GM10266 (cell line): ENCODE measurements around the gene OXNAD1.

Experiments used
- DNase-seq: peaks from one replicate; pipeline ENCODE4 v3.0.0; 2012; ENCODE audit errors: extremely low spot score
- CTCF ChIP-seq: IDR thresholded peaks from 2 replicates; pipeline ENCODE4 v1.5.1; 2012; ENCODE audit warnings: mild to moderate bottlenecking, low read depth; ENCODE audit not compliant: control insufficient read depth, insufficient read depth; ENCODE audit errors: missing control alignments

OXNAD1 gene

GRCh38 chr3:16319723-16320122 is 54.7 kb downstream of the OXNAD1 start:
- TF ChIP-seq CTCF, result no peak
- DNase-seq, result no peak

- no peak for DNase-seq
- TF ChIP-seq CTCF, result no peak
These were observed 55.7 kb downstream of the OXNAD1 start for GRCh38 chr3:16320711-16321110.

- no peak for DNase-seq
- no peak for TF ChIP-seq CTCF
These were observed 57.2 kb downstream of the OXNAD1 start for GRCh38 chr3:16322189-16322588.

GRCh38 chr3:16323737-16324136 is 58.7 kb downstream of the OXNAD1 start:
- TF ChIP-seq CTCF, result no peak
- DNase-seq, result no peak

GRCh38 chr3:16325850-16326249 is 60.8 kb downstream of the OXNAD1 start:
- TF ChIP-seq CTCF, result no peak
- DNase-seq, result no peak

- DNase-seq, result no peak
- TF ChIP-seq CTCF, result no peak
These were observed 61.8 kb downstream of the OXNAD1 start for GRCh38 chr3:16326724-16327349.

GRCh38 chr3:16328124-16328523 is 63.1 kb downstream of the OXNAD1 start:
- no peak for TF ChIP-seq CTCF

More at GRCh38 chr3:16328124-16328523, 63.1 kb downstream of the OXNAD1 start:
- no peak for DNase-seq
